Activated naive CD8-positive, alpha-beta T cell treated with anti-CD3 and anti-CD28 coated beads for 36 hours (primary cell): ENCODE results near the gene TMEM131. TPM values are rescaled to one million over a fixed set of nuclear protein-coding genes. Genes with fewer than 3 reads are reported as not detected.

Source experiments
- DNase-seq: peaks from one replicate; pipeline ENCODE4 v3.0.0; 2021
- H3K27ac Mint-ChIP-seq: one replicate; pipeline ENCODE4 v1.8.0; 2022; ENCODE audit warnings: mild to moderate bottlenecking, moderate library complexity, mixed read lengths
- H3K27me3 Mint-ChIP-seq: one replicate; pipeline ENCODE4 v1.8.0; 2022; ENCODE audit warnings: mild to moderate bottlenecking, mixed read lengths
- H3K36me3 Mint-ChIP-seq: one replicate; pipeline ENCODE4 v1.8.0; 2021; ENCODE audit warnings: mild to moderate bottlenecking, mixed read lengths
- H3K4me1 Mint-ChIP-seq: one replicate; pipeline ENCODE4 v1.8.0; 2021; ENCODE audit warnings: mixed read lengths
- H3K4me3 Mint-ChIP-seq: one replicate; pipeline ENCODE4 v1.8.0; 2022; ENCODE audit warnings: mild to moderate bottlenecking, moderate library complexity, mixed read lengths
- H3K9me3 Mint-ChIP-seq: one replicate; pipeline ENCODE4 v1.8.0; 2022; ENCODE audit warnings: mixed read lengths
- total RNA-seq, 2 experiments: library from RNA; stranded (reverse); gene quantifications; one replicate each; pipeline ENCODE4 v1.2.3, GENCODE V29; 2021

TMEM131 gene
- total RNA-seq, 2 experiments from 2014 or later = 25.2 to 27.9 TPM

DNA sequence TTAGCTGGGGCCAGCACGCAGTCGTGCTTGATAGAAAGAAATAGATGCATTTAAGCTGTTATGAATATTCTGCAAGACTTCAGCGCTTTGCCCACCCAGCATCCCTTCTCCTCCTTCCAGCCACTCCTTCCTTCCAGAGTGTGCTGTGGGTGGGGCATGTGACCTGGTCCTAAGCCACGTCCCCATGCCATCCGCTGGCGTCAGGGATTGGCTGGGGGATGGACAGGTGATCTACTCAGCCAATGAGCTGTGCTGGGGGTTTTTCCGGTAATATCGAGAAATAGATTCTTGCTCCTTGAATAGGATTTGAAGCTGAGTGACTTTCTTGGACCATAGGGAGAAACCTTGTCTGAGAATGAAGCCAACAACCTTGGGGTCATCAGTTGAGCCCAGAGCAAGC, 287.1 kb downstream of the TMEM131 start:
- Mint-ChIP-seq H3K4me1 (peaks cover 38% of the 10 kb centered on the region), H3K27me3 (no peaks in the 10 kb centered on the region), H3K27ac (no peak overlapping the region)

DNA sequence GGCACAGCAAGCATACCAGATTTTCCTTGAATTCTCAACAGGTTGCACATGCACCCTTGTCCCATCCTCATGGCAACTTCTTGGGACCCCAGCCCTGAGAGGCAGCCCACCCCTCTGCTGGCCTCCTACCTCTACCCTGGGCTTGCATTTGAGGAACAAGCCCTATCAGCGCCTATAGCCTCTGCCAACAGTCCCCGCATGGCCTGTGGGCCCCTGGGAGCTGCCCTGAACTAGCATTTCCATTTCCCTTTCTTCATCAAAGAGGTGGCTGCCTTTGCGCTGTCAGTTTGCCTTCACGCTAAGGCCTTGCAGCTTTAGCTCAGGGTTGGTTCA, 287.7 kb downstream of the TMEM131 start:
- no peak for DNase-seq
- H3K4me1 Mint-ChIP-seq = peaks cover 35% of the 10 kb centered on the region

More for the DNA sequence above, 287.1 kb downstream of the TMEM131 start:
- Mint-ChIP-seq H3K36me3 (peaks cover 10% of the 10 kb centered on the region), H3K9me3 (no peaks in the 10 kb centered on the region), H3K4me3 (no peak overlapping the region)
- DNase-seq = no peak

GRCh38 chr2:97707362-97708047, 288.2 kb downstream of the TMEM131 start:
- DNase-seq = no peak
- no peak overlapping the region for H3K4me3 Mint-ChIP-seq
- no peaks in the 10 kb centered on the region for H3K27me3 Mint-ChIP-seq
- no peaks in the 10 kb centered on the region for H3K9me3 Mint-ChIP-seq
- peaks cover 6% of the 10 kb centered on the region for H3K36me3 Mint-ChIP-seq
- H3K4me1 Mint-ChIP-seq = peaks cover 30% of the 10 kb centered on the region
- no peak overlapping the region for H3K27ac Mint-ChIP-seq

More for the DNA sequence above, 287.7 kb downstream of the TMEM131 start:
- peaks cover 6% of the 10 kb centered on the region for H3K36me3 Mint-ChIP-seq
- no peaks in the 10 kb centered on the region for H3K9me3 Mint-ChIP-seq
- no peak overlapping the region for H3K4me3 Mint-ChIP-seq
- no peaks in the 10 kb centered on the region for H3K27me3 Mint-ChIP-seq
- H3K27ac Mint-ChIP-seq = no peak overlapping the region

DNA sequence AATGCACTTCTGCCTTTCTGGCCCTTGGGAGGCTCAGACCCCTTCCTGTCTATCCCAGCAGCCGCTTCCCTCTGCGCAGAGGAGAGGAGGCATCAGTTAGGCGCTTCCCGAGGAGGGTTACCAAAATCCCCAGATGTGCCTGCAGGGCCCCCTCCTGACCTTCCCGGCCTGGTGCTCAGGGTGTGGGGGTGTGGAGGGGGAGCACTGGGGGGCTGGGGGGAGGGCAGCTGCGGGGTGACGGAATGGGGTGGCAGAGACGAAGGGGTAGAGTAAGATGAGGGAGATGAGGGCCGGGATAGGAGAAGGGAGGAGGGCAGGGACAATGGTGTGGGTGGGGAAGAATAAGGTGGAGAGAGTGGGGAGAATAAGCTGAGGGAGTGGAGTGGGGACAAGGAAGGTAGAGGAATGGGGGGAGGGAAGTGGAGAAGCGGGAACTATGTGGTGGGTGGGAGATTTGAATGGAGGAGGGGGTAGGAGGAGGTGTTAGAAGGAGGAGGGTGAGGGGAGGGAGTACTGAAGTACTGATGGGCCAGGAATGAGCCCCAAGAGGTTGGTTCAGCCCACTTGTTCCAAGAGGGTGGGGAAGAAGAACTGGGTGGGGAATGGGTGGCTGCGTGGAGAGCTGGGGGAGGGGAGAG, 288.9 kb downstream of the TMEM131 start:
- Mint-ChIP-seq H3K4me1 (peaks cover 24% of the 10 kb centered on the region), H3K27ac (no peak overlapping the region), H3K27me3 (no peaks in the 10 kb centered on the region), H3K9me3 (no peaks in the 10 kb centered on the region), H3K4me3 (no peak overlapping the region), H3K36me3 (peaks cover 6% of the 10 kb centered on the region)
- DNase-seq = no peak

Other genes starting within 250 kb of the TMEM131 start
- not detected for gene VWA3B, start 91.2 kb upstream of the TMEM131 start, total RNA-seq